ENCODE results near the gene PET100. TPM values are rescaled to one million over a fixed set of nuclear protein-coding genes. Genes with fewer than 3 reads are reported as not detected.

Gene PET100
- 31.9 and 135 TPM in 2 replicates for total RNA-seq (2014; rRNA removed; shearing (Covaris generic))

GRCh38 chr19:7629347-7630054, at the start of gene PET100, which contains the start of gene XAB2:
Gene PET100, plus strand, starts transcription at chr19:7629793. Its CDS starts 41 bp downstream, at chr19:7629834.
Gene XAB2, minus strand, starts transcription at chr19:7629545. Its CDS starts 18 bp downstream, at chr19:7629527.
- peak; percentile 98 for DNase-seq (ENCODE audit: low read depth)

DNA sequence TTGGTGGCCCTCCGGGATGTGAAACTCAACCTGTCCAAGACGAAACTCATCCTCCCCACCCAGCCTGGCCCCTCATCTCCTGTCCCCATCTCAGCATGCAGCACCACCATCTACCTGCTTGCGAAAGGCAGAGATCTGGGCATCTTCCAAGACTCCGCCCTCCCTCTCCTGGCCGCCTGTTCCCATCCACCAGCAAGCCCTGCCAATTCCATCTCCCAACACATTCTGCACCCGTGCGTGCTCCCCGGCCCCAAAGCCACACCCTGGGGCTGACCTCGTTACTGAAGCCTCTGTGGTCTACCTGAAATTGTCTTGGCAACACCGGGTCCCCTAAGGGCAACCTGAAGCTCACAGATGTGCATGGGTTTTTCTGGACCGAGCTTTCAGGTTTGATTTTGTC, 47.1 kb upstream of the PET100 start:
- DNase-seq (ENCODE audit: low read depth), result no peak

DNA sequence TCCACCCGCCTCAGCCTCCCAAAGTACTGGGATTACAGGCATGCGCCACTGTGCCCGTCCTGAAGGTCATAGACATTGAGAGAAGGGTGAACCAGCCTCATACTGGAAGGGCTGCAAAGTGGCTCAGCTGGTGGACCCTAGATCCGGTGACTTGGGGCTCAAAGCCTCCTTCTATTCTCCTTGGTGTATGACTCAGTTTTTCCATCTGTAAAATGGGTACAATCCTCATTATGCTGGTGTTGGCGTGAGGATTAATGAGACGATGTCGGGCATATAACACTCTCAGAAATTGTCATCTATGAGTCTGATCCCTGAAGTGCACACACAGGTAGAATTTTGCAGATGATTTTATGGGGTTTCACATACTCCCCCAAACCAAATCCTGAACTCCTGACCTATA, 39.8 kb upstream of the PET100 start:
- no peak for DNase-seq (ENCODE audit: low read depth)

DNA sequence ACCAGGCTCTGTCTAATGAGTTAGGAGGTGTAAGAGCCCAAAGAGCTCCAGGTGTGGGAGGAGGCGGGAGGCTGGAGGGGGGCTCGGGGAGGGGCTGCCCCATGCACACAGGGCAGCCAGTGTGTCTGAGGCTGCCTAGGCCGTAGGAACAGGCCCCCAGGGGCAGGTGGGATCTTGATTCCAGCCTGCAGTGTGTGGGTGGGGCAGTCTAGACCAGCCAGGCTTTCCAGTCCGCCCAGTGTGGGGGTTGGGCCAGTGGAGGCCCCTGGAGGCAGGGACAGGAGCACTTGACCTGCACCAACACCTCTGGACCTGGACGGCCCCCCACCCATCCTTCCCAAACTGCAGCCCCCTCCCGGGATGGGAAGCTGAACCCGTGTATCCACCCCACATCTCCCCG, 39.3 kb upstream of the PET100 start:
- no peak for DNase-seq (ENCODE audit: low read depth)

DNA sequence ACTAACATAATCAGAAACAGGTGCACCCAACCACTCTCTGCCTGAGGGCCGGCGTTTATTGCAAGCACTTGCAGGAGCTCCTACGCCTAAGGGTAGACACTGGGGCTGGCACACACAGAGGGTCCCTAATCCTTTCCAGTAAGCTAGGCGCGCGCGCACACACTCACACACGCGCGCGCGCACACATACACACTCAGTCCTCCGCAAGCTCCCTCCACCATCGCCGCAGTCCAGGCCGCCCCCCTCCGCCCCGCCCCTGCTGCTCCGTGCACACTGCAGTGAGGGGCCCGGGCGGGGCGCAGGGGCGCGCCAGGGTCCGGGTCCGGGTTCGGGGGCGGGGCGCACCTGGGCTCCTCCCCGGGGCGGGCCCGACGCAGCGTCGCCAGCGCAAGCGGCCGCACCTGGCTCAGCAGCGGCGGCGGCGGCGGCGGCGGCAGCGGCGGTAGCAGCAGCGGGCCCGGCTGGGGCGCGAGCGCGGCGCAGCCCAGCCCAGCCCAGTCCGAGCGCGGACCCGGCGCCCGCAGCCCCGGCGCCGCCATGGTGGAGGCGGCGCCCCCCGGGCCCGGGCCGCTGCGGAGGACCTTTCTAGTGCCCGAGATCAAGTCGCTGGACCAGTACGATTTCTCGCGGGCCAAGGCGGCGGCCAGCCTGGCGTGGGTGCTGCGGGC, 34.0 kb upstream of the PET100 start, which contains the start of gene CAMSAP3:
Gene CAMSAP3 (plus strand): TSS at position 398 of the 668 bp plus-strand sequence. CDS start 140 bp downstream, at position 538.
- DNase-seq (ENCODE audit: low read depth), result peak; percentile 64

- DNase-seq (ENCODE audit: low read depth), result no peak
These were observed 33.2 kb upstream of the PET100 start for GRCh38 chr19:7596211-7596937.

- peak; percentile 48 for DNase-seq (ENCODE audit: low read depth)
These were observed 31.9 kb upstream of the PET100 start for GRCh38 chr19:7597689-7598088.

DNA sequence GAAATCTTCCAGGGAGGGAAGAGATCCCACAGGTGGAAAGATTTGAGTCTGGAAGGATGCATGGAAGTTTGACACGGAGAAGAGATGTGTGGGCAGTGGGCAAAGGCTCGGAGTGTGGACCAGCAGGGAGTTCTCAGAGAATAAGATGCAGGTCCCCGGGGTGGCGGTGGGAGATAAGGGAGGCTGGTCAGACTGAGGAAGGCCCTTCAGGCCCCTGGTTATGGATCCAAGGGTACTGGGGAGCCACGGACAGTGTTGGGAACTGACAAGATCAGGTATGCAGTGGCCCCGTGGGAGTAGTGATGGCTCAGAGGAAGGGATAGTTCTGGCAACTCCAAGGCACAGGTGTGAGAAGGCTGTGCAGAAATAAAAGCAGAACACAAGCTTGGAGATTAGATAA, 31.4 kb upstream of the PET100 start:
- DNase-seq (ENCODE audit: low read depth), result no peak

- no peak for DNase-seq (ENCODE audit: low read depth)
These were observed 28.9 kb upstream of the PET100 start for GRCh38 chr19:7600721-7601120.

- no peak for DNase-seq (ENCODE audit: low read depth)
These were observed 27.2 kb upstream of the PET100 start for GRCh38 chr19:7602240-7602934.

GRCh38 chr19:7602935-7603497, 26.6 kb upstream of the PET100 start:
- DNase-seq (ENCODE audit: low read depth), result no peak

DNA sequence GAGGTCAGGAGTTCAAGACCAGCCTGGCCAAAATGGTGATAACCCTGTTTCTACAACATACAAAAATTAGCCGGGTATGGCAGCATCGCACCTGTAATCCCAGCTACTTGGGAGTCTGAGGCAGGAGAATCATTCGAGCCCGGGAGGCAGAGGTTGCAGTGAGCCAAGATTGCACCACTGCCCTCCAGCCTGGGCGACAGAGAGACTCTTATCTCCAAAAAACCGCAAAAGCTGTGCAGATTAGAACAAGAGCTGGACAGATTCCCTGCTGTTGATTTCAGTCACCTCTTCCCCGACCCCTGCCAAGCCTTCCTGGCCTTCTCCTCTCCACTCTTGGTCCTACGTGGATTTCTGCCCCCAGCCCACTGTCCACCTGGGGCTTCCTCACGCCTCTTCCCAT, 25.7 kb upstream of the PET100 start:
- DNase-seq (ENCODE audit: low read depth), result no peak

- peak; percentile 77 for DNase-seq (ENCODE audit: low read depth)
These were observed 23.9 kb upstream of the PET100 start for GRCh38 chr19:7605490-7606222.

DNA sequence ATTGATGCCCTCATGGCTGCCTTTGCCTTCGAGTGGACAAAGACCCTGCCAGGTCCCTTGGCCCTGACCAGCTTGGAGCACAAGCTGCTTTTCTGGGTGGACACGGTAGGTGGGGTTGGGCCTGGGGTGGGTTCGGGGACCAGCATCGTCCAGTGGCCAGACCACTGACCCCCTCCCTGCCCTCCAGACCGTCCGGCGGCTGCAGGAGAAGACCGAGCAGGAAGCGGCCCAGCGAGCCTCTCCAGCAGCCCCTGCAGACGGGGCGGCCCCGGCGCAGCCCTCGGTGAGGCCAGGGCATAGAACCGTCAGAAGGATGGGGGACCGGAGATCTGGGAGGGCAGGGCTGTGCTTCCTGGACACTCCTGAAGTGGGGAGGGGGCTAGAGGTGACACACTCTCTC, 23.3 kb upstream of the PET100 start:
- DNase-seq (ENCODE audit: low read depth), result no peak

DNA sequence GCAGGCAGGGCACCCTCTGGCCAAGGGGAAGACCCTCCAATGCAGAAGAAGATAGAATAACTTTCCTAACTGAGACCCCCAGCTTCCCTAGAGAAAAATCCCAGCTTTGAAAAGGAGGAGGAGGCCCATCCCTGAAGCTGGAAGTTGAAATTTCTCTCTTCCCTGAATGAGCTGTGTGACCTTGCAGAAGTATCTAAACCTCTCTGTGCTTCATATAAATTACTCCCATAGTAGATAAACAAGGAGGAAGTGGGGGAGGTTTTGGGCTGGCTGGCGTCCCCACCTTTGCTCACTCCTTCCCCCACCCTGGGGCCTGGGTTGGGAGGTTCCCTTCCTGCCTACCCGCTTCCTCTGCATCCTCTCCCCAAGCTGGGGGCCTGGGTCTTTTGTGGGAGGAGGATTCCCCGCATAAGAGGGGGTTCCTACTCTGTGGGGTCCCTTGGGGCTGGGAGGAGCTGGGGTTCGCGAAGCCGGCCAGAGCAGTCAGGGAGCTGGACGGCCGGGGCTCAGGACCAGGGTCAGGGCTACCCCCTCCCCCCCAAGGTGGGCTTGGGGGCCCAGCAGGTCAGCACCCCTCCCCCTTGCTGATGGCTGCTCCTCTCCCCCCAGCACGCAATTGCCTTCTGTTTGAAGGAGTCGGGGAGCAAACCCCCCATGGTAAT, 22.2 kb upstream of the PET100 start:
- DNase-seq (ENCODE audit: low read depth), result no peak

GRCh38 chr19:7607874-7608560, 21.6 kb upstream of the PET100 start:
- no peak for DNase-seq (ENCODE audit: low read depth)

DNA sequence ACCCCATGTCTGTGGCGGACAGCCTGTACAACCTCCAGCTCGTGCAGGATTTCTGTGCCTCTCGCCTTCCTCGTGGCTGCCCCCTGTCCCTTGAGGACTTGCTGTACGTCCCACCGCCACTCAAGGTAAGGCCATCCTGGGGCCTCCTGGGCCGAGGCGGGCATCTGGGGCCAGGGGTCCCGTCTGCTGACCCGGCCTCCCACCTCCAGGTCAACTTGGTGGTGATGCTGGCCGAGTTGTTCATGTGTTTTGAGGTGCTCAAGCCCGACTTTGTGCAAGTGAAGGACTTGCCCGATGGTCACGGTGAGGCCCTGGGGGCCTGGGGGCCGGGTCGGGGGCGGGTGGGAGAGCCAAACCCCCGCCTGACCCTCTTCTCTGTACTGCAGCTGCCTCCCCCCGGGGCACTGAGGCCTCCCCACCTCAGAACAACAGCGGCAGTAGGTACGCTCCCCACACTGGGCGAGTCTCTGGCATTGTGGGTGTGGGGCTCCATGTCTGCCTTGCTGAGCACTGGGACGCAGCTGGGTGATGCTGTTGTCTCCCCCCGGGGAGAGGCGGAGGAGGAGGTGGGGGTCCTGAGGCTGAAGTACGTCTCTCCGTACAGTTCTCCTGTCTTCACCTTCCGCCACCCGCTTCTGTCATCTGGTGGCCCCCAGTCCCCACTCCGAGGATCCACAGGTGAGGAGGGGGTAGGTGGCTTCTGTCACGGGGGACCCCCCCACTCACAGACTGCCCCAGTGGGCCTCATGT, 18.9 kb upstream of the PET100 start:
- DNase-seq (ENCODE audit: low read depth), result no peak

- DNase-seq (ENCODE audit: low read depth), result no peak
These were observed 17.9 kb upstream of the PET100 start for GRCh38 chr19:7611541-7612279.
